Endothelial cell of umbilical vein (primary cell): ENCODE data around the gene GPR176.

Experiments used
- FOS ChIP-seq: IDR thresholded peaks from 2 replicates; pipeline ENCODE4 v1.6.1; 2011; ENCODE audit warnings: mild to moderate bottlenecking, low read length, moderate library complexity, borderline replicate concordance; ENCODE audit not compliant: insufficient read depth
- POLR2A ChIP-seq: IDR thresholded peaks from 2 replicates; pipeline ENCODE4 v1.6.1; 2012; ENCODE audit warnings: low read depth, mild to moderate bottlenecking, control low read depth, low read length
- TF ChIP-seq, protein P1 (sequence below), 2 donors: IDR thresholded peaks; 1 replicate in 1 of 2; 2 replicates in 1 of 2; pipeline ENCODE4 v1.5.1; 2011; ENCODE audit warnings: low read length in 2 of 2, mild to moderate bottlenecking in 2 of 2, moderate library complexity in 2 of 2, control low read depth in 1 of 2, inconsistent platforms in 1 of 2, low read depth in 1 of 2; ENCODE audit not compliant: insufficient read depth in 1 of 2; ENCODE audit errors: extremely low read depth in 1 of 2

DNA sequence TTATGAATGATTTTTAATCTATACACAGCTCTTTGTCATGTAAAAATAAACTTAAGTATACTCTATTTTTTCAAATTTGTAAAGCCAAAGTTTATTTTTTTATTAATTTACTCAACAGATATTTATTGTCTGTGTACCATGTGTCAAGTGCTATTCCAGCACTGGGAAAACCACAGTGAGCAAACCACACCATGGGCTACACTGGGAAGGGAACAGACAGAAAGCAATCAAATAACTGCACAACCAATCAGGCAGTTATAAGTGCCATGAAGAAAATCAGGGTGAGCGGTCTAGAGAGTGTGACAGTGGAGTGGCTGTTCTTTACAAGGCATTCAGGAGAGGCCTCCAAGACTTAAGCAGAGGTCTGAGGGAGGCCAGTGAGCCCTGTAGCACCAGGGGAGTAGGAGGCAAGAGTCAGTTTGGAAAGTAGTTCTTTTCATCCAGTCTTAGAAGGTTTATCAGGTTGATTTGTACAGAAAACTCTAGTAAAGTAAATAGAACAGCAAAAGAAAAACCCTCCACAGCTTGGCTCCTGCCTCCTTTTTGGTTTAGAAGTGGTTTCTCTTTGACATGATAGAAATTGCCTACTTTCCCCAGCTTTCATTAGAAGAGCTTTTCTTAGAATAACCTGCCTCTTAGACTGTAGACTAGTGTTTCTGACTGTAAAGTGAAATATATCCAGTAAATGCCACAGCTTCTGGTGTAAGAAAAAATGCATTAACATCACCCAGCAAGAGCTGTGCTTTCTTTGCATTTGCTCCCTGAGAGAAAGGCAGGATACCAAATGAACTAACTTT lies 27.5 kb upstream of the GPR176 start:
- TF ChIP-seq, protein P1, sequence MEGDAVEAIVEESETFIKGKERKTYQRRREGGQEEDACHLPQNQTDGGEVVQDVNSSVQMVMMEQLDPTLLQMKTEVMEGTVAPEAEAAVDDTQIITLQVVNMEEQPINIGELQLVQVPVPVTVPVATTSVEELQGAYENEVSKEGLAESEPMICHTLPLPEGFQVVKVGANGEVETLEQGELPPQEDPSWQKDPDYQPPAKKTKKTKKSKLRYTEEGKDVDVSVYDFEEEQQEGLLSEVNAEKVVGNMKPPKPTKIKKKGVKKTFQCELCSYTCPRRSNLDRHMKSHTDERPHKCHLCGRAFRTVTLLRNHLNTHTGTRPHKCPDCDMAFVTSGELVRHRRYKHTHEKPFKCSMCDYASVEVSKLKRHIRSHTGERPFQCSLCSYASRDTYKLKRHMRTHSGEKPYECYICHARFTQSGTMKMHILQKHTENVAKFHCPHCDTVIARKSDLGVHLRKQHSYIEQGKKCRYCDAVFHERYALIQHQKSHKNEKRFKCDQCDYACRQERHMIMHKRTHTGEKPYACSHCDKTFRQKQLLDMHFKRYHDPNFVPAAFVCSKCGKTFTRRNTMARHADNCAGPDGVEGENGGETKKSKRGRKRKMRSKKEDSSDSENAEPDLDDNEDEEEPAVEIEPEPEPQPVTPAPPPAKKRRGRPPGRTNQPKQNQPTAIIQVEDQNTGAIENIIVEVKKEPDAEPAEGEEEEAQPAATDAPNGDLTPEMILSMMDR (IDR thresholded peaks at IDR 0.05; ENCODE audit: extremely low read depth in 1 of 2, insufficient read depth in 1 of 2, low read depth in 1 of 2, low read length in 2 of 2) = no peak
- no peak for TF ChIP-seq POLR2A
- no peak for TF ChIP-seq FOS
